ENCODE results near the gene ASIP. TPM values are rescaled to one million over a fixed set of nuclear protein-coding genes. Genes with fewer than 3 reads are reported as not detected.

ASIP gene
- total RNA-seq, 1 experiment from 2014 or later: not detected

GRCh38 chr20:34305333-34306230 is 64.4 kb downstream of the ASIP start:
- intact Hi-C loops (cut with micrococcal nuclease; ENCODE audit: unreplicated experiment): no loop called here
- CTCF ChIA-PET: interaction anchor here (0.7 kb wide), 1 partner anchor 74 kb away, joined by 3 read pairs; no protein-coding TSS in a partner anchor

GRCh38 chr20:34309691-34310090 is 68.5 kb downstream of the ASIP start:
- no peaks in the 10 kb centered on the region for H3K27me3 ChIP-seq (replicated peaks; ENCODE audit: control insufficient read depth, insufficient read depth, low read length)
- H3K9me3 ChIP-seq: no peaks in the 10 kb centered on the region
- no peaks in the 10 kb centered on the region for H3K9me3 Mint-ChIP-seq (ENCODE audit: unreplicated experiment)
- no TSS peak for BruUV-seq (replicated peaks)
- H3K4me1 ChIP-seq: peaks cover 39% of the 10 kb centered on the region
- peak overlapping the region; percentile 87 for H3K27ac Mint-ChIP-seq (ENCODE audit: unreplicated experiment)
- POLR2A ChIA-PET: interaction anchor here (0.7 kb wide), 1 partner anchor 327 kb away, joined by 7 read pairs; no protein-coding TSS in a partner anchor
- H3K36me3 Mint-ChIP-seq (ENCODE audit: insufficient read depth, unreplicated experiment): peaks cover 10% of the 10 kb centered on the region
- peaks cover 24% of the 10 kb centered on the region for H3K4me1 Mint-ChIP-seq (ENCODE audit: low read depth, unreplicated experiment)
- TF ChIP-seq CTCF (IDR thresholded peaks at IDR 0.05; ENCODE audit: insufficient read depth in 1 of 2, low read depth in 1 of 2, low read length in 1 of 2, severe bottlenecking in 1 of 2, unreplicated experiment in 1 of 2): no peak
- H3K4me3 ChIP-seq (ENCODE audit: low read depth, low read length): no peak overlapping the region
- CTCF ChIA-PET: interaction anchor here (2.1 to 4.5 kb wide), 3 partner anchors 9 to 216 kb away, joined by 10 to 130 read pairs (median 61); partner anchors contain the start of gene AHCY
- no peak overlapping the region for H3K4me3 Mint-ChIP-seq (ENCODE audit: unreplicated experiment)
- intact Hi-C loops (cut with micrococcal nuclease; ENCODE audit: unreplicated experiment): loop anchor here (5.0 kb wide), 1 partner anchor 78 kb away; no protein-coding TSS in a partner anchor
- no peak for DNase-seq
- no peaks in the 10 kb centered on the region for H3K27me3 Mint-ChIP-seq (ENCODE audit: insufficient read depth, unreplicated experiment)
- no peaks in the 10 kb centered on the region for H3K36me3 ChIP-seq (ENCODE audit: control insufficient read depth, insufficient read depth, low read length)

More at GRCh38 chr20:34305333-34306230, 64.4 kb downstream of the ASIP start:
- Mint-ChIP-seq H3K27ac (ENCODE audit: unreplicated experiment) (peak overlapping the region; percentile 59), H3K9me3 (ENCODE audit: unreplicated experiment) (no peaks in the 10 kb centered on the region), H3K4me1 (ENCODE audit: low read depth, unreplicated experiment) (peaks cover 21% of the 10 kb centered on the region), H3K27me3 (ENCODE audit: insufficient read depth, unreplicated experiment) (no peaks in the 10 kb centered on the region), H3K4me3 (ENCODE audit: unreplicated experiment) (no peak overlapping the region), H3K36me3 (ENCODE audit: insufficient read depth, unreplicated experiment) (peaks cover 29% of the 10 kb centered on the region)
- peak in 1 of 2 experiments; percentile 37 for DNase-seq
- Histone ChIP-seq H3K4me3 (ENCODE audit: low read depth, low read length) (no peak overlapping the region), H3K9me3 (no peaks in the 10 kb centered on the region), H3K4me1 (peaks cover 45% of the 10 kb centered on the region), H3K27me3 (replicated peaks; ENCODE audit: control insufficient read depth, insufficient read depth, low read length) (no peaks in the 10 kb centered on the region), H3K36me3 (ENCODE audit: control insufficient read depth, insufficient read depth, low read length) (no peaks in the 10 kb centered on the region; the same call in 1 of the 2 replicates)
- POLR2A ChIA-PET: interaction anchor here (0.9 kb wide), 1 partner anchor 44 kb away, joined by 3 read pairs; no protein-coding TSS in a partner anchor
- BruUV-seq (replicated peaks): no TSS peak
- TF ChIP-seq CTCF (IDR thresholded peaks at IDR 0.05; ENCODE audit: insufficient read depth in 1 of 2, low read depth in 1 of 2, low read length in 1 of 2, severe bottlenecking in 1 of 2, unreplicated experiment in 1 of 2): no peak

GRCh38 chr20:34310481-34311117 is 69.4 kb downstream of the ASIP start:
- Histone ChIP-seq H3K27me3 (replicated peaks; ENCODE audit: control insufficient read depth, insufficient read depth, low read length) (no peaks in the 10 kb centered on the region), H3K4me1 (peaks cover 35% of the 10 kb centered on the region), H3K4me3 (ENCODE audit: low read depth, low read length) (peak overlapping the region; percentile 13), H3K36me3 (ENCODE audit: control insufficient read depth, insufficient read depth, low read length) (no peaks in the 10 kb centered on the region), H3K9me3 (no peaks in the 10 kb centered on the region)
- BruUV-seq (replicated peaks): TSS peak; percentile 97
- no peaks in the 10 kb centered on the region for H3K27me3 Mint-ChIP-seq (ENCODE audit: insufficient read depth, unreplicated experiment)
- H3K36me3 Mint-ChIP-seq (ENCODE audit: insufficient read depth, unreplicated experiment): peaks cover 10% of the 10 kb centered on the region
- CTCF ChIA-PET: interaction anchor here (0.5 to 4.5 kb wide), 34 partner anchors 9 to 901 kb away, joined by 3 to 130 read pairs (median 5); partner anchors contain the start of genes AHCY, DYNLRB1 and ITCH
- H3K9me3 Mint-ChIP-seq (ENCODE audit: unreplicated experiment): no peaks in the 10 kb centered on the region
- H3K4me1 Mint-ChIP-seq (ENCODE audit: low read depth, unreplicated experiment): peaks cover 18% of the 10 kb centered on the region
- peak overlapping the region; percentile 77 for H3K4me3 Mint-ChIP-seq (ENCODE audit: unreplicated experiment)
- POLR2A ChIA-PET: interaction anchor here (0.5 to 3.7 kb wide), 10 partner anchors 9 to 393 kb away, joined by 3 to 76 read pairs (median 4); partner anchors contain the start of genes AHCY, DYNLRB1, EIF2S2 and ITCH
- TF ChIP-seq CTCF (IDR thresholded peaks at IDR 0.05; ENCODE audit: insufficient read depth in 1 of 2, low read depth in 1 of 2, low read length in 1 of 2, severe bottlenecking in 1 of 2, unreplicated experiment in 1 of 2): no peak
- DNase-seq: peak; percentile 80 to 83
- intact Hi-C loops (cut with micrococcal nuclease; ENCODE audit: unreplicated experiment): loop anchor here (1.0 to 5.0 kb wide), 4 partner anchors 7 to 394 kb away; partner anchors contain the start of genes AHCY and TP53INP2
- peak overlapping the region; percentile 87 for H3K27ac Mint-ChIP-seq (ENCODE audit: unreplicated experiment)

Data from Caco-2 (cell line).